Kidney tubule cell (primary cell): Measurements from ENCODE around the gene CKAP2.
"Not testable (repeated sequence)": the region's sequence is repeated elsewhere in the genome, so short reads cannot be mapped to it uniquely, and the experiment has no call there.

Experiments
- DNase-seq: peaks from one replicate; pipeline ENCODE4 v3.0.0-alpha.2; 2018; ENCODE audit warnings: low spot score

CKAP2 gene, protein sequence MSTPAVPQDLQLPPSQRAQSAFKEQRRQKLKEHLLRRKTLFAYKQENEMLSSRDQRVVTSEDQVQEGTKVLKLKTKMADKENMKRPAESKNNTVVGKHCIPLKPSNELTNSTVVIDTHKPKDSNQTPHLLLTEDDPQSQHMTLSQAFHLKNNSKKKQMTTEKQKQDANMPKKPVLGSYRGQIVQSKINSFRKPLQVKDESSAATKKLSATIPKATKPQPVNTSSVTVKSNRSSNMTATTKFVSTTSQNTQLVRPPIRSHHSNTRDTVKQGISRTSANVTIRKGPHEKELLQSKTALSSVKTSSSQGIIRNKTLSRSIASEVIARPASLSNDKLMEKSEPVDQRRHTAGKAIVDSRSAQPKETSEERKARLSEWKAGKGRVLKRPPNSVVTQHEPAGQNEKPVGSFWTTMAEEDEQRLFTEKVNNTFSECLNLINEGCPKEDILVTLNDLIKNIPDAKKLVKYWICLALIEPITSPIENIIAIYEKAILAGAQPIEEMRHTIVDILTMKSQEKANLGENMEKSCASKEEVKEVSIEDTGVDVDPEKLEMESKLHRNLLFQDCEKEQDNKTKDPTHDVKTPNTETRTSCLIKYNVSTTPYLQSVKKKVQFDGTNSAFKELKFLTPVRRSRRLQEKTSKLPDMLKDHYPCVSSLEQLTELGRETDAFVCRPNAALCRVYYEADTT

DNA sequence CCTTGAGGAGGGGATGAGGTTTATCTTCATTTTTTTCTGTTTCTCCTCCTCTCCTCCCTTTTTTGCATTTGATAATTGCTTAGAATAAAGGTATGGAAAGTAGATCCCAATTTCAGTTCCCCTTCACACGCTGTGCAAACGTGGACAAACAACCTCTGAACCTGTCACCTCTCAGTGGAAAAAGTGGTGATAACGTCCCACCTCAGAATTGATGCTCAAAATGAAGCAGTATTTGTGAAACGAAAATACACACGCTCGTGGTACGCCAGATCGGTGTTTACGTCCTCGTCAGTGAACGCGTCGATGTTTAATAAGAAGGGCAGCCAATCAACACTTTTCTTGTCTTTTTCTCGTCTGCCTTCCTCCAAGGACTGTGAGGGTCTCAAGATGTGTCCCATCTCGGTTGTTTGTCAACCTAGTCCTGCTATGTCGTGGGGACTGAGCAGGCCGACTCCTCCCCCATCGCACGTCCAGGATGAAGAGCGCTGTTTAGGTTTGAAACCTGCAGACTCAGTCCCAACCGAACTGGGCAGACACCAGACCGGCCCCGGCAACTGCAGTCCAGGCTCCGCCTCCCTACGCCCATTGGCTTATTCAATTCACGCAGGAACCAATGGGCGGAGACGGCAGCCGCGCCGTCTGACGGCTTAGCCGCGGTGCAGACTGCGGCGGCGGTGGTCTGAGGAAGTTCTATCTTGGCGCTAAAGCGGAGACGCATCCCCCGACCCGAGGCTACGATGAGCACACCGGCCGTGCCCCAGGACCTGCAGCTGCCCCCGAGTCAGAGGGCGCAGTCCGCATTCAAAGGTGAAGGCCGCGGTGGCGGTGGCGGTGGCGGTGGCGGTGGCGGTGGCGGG, at the start of gene CKAP2:
Gene CKAP2, plus strand, starts transcription at position 659 of the 857 bp plus-strand sequence. Its CDS starts 79 bp downstream, at position 738.
- peak; percentile 95 for DNase-seq

DNA sequence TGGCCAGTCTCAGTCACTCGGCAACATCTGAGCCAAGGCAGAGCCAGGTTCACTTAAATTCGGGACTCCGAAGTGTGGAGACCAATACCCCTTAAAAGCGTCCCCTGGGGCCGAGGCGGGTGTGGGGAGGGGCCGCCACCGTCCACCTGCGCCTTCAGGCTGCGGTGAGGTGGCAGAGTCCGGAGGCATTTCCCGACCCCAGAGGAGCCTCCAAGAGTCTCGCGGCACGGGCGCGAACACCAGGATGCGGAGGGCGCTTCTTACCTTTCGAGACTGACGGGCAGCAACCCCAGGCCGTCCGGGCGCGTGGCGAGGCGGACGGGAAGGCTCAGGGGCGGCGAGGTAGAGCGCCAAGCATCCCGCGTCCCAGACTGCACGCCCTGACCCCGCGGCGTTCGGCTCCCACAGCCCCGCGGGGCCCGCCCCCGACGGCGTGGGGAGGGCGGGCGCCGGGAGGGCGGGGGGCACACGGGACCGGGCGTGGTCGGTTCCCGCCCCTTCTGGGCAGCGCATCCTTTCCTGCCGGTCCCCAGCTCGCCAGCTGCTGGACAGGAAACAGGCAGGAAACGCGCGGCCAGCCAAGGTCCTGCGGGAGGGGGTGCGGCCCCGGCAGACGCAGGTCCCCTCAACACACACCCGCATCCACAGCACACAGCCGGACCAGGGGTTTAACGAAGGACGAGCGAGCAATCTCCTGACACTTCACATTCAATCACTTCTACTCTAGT, 49.3 kb upstream of the CKAP2 start, which contains the start of gene THSD1:
Gene THSD1, minus strand, starts transcription at position 406 of the 728 bp plus-strand sequence. CDS start 3,572 bp downstream, outside the sequence.
- peak; percentile 67 for DNase-seq

DNA sequence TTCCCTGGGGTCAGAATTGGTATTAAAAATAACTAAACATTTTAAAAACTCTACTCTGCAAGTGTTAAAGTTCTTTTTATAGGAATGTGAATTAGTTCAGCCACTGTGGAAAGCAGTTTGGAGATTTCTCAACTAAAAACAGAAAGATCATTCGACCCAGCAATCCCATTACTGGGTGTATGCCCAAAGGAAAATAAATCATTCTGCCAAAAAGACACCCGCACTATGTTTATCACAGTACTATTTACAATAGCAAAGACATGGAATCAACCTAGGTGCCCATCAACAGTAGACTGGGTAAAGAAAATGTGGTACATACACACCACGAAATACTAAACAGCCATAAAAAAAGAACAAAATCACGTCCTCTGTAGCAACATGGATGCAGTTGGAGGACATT, 48.6 kb upstream of the CKAP2 start:
- no peak for DNase-seq

DNA sequence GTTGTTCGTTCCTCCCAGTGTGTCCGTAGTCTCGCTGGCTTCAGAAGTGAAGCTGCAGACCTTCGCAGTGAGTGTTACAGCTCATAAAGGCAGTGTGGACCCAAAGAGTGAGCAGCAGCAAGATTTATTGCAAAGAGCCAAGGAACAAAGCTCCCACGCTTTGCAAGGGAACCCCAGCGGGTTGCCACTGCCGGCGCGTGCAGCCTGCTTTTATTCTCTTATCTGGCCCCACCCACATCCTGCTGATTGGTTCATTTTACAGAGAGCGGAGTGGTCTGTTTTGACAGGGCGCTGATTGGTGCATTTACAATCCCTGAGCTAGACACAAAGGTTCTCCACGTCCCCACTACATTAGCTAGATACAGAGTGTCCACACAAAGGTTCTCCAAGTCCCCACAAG, 47.8 kb upstream of the CKAP2 start:
- not testable (repeated sequence) for DNase-seq

DNA sequence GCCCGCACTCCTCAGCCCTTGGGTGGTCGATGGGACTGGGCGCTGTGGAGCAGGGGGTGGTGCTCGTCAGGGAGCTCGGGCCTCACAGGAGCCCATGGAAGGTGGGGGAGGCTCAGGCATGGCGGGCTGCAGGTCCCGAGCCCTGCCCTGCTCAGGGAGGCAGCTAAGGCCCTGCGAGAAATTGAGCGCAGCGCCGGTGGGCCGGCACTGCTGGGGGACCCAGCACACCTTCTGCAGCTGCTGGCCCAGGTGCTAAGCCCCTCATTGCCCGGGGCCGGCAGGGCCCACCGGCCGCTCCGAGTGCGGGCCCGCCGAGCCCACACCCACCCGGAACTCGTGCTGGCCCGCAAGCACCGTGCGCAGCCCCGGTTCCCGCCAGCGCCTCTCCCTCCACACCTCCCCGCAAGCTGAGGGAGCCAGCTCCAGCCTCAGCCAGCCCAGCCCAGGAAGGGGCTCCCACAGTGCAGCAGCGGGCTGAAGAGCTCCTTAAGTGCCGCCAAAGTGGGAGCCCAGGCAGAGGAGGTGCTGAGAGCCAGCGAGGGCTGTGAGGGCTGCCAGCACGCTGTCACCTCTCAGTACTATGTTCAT, 47.1 kb upstream of the CKAP2 start:
- DNase-seq = not testable (repeated sequence)

DNA sequence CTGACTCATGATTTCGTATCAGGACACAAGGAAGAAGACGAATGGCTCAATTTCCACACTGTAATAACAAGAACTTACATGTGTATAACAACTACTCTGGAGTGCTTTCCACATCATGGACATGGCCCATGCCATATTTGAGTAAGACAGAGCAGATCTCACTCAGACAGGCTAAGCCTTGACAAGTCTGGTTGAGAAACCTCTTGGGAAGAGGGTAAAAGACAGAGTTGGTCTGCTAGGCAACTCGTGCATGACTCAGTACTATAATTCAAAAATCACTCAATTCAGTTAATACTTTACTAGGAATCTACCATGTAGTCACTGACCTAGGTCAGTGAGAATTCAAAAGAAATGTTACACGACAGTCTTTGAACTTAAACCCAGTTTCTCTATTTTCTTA, 43.6 kb upstream of the CKAP2 start:
- DNase-seq = peak; percentile 92

DNA sequence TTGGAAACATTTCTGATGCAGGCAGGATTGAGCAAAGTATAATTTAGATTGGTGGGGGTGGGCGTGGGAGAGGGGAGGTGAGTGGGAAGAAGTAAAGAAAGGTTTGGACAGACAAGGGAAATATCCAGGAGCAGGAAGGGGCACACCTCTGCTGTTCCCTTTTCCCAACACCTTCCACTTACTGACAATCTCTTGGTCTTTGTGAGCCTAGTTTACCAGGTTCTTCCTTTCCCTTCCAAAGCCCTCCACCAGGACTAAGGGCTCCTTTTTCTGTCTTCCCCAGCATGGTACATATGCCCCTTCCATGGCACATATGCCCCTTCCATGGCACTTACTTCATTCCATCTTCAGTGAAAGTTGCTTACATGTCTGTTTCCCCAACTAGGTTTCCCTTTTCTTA, 43.1 kb upstream of the CKAP2 start:
- DNase-seq = no peak

DNA sequence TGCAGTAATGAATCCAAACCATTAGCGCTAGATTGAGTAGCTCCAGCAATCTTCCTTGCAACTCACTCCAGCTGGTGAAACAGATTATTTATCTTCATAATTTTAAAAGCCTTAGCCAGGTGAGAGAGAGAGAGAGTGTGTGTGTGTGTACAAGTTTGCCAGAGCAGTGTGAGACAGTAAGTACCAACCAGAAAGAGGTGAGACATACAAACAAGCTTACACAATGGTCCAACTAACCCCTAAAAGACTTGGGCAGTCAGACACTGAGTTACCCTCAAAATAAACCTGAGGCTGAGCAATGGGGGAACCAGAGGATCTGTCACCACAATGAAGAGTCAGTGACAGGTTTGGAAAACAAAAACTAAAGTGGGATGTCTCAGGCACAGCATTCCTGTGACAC, 41.2 kb upstream of the CKAP2 start:
- no peak for DNase-seq

DNA sequence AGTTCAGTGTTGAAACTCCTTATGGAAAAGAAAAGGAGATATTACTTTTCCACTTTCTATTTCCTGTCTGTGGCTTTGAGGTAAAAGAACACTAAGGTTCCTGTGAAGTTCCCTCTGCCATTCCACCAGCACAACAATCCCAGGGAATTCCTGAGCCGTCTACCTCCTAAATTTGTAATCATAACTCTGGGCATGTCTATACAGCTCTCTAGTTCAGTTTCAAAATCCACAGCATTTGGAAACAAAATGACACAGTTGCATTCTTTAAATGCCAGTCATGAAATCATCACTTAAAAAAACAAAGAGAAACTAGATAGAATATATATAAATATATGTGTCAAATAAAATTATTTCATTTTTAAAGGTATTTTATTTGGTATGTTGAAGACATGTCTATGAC, 40.3 kb upstream of the CKAP2 start:
- peak; percentile 66 for DNase-seq

DNA sequence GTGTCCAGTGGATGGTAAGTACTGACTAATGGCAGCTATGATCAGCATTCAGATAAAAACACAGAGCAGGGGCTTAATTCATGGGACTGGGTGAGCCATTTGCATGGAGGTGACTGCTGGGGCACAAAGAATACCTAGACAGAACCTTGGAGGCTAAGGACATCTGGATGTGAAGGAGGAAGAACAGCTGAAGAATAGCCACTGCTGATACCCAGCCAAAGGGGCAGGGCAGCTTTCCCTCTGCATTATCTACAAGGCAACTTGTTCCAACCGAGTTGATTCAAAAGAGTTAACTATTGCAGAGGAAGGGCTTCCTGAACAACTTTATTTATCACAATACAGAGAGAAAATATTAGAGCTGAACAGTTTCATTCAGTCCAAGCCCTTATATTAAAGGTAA, 36.2 kb upstream of the CKAP2 start:
- DNase-seq = no peak

DNA sequence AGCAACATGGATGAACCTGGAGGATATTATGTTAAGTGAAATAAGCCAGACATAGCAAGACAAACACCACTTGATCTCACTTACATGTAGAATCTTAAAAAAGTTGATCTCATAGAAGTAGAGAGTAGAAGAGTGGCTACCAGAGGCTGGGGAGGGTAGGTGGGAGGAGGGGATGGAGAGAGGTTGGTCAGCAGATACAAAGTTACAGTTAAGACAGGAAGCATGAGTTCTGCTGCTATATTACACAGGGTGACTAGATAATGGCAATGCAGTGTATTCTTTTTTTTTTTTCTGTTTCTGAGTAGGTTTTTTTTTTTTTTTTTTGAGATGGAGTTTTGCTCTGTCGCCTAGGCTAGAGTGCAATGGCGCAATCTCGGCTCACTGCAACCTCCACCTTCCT, 34.1 kb upstream of the CKAP2 start:
- no peak for DNase-seq

DNA sequence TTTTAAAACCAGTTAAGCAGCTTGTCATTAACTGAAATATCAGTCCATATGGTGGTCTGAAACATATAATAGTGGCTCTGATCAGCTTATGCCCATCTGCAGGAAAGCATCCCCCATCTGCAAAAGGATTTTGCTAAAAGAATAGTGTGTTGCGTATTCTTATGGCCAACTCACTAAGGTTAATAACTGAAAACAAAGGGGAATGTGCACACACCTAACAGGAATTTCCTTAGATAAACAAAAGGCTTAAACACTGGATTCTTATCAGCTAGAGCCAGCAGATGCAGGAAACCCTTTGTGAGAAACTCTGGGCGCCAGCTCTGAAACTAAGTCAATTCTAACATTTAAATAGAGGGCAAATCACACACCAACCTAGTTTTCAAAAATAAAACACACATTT, 27.0 kb upstream of the CKAP2 start:
- peak; percentile 20 for DNase-seq

DNA sequence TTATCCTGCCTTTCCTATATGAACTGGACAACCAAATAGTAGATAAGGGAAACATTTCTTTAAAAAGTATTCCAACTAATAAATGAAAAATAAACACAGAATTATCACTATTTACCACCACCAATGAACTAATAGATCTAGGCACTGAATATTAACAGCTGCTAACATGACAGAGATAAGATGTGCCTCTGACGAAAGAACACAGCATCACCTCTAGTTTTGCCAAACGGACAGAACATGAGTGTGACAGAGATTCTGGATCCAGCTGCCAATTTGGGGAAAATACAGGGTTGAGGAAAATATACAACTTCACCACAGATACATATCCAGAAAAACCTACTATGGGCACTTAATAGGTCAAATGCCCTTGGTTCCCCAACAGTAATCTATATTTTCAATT, 22.8 kb upstream of the CKAP2 start:
- no peak for DNase-seq

DNA sequence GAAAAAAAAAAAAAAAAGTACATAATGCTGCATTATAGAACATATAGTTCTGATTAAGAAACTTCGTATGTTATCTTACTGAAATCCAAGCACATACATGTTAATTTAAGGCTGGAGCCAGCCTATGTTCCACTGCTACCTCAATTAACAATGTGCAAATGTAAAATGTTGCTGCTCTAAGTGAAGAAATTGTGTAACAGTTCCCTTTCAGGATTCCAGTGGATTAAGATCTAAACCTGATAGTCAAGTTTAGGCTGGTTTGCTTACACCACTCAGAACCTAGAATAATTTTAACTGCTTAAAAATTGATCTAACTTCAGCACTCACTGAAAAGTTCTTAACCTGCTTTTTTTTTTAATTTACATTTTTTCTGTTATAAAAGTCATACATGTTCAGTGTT, 9.0 kb upstream of the CKAP2 start:
- no peak for DNase-seq

DNA sequence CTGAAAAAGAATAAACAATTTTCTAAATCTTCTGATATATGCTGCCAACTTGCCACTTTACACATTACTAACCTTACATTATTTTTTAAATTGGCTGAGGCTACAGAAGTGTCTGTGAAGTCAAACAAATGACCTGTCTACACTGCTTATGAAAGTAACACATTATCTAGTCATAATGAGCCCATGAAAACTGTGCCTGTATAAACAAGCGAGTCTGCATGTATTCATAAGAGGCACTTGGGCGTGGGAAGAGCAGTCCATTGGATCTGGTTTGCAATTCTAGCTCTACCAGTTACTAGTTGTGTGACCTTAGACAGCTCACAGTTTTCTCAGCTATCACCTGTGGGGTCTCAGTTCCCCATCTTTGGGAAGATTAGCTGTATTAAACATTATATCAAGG, 7.9 kb upstream of the CKAP2 start:
- DNase-seq = no peak

DNA sequence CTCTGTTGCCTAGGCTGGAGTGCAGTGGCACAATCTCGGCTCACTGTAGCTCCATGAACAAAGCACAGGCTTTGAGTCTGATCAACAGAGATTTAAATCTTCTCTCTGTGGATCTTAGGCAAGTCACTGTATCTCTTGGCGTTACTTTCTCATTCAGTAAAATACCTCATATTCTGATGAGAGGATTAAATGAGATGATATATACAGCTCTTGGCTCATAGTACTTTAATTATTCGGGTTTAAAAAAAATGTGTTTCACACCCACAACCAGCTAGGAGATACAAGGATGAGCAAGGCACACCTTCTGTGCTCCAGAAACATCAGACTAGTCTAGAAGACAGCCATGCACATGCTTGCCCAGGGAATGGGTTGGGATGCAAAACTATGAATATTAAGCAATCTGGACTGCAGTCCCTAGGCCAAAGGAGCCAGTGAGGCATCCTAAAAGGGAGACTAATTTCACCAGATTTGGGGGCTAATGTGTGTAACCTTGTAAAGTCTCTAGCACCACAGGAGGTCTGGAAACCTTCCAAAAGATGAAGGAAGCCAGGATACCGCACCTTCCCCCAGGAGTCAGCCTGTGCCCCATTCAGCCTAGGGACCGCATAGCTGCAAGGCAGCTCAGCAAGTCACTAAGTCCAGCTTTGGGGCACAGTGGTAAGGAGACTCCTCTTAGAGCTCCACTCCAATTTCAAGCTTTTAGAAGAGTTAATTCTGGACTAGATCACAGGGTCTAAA, 7.3 kb upstream of the CKAP2 start:
- DNase-seq = peak; percentile 9

DNA sequence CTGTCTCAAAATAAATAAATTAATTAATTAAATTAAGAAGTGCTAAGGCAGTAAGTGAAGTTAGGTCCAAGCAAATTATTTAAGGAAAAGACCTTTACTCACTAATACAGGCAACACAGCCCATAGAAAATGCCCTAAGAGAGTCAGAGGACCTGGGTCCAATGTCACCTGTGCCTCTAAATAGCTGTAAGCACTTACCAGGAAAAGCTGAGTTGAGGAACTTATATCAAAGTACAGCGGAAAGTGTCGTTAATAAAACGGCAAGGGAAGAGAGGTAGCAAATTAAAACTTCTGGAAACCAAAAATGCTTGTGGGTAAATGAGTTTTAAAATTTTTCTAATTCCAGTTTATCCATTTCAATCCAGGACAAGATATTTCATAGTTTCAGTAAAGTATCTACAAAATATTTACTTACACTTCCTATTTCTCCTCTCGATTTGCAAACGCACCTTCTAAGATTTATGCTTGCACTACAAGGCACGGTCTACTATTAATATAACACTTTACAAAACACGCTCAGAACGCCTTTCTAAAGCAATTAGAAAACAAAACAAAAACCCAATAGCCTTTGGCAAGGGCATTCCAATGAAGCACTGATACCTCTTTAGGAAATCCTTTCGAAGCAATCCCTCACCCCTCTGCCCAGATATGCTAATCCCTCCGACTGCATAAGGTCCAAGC, 5.8 kb upstream of the CKAP2 start:
- DNase-seq = peak; percentile 17

DNA sequence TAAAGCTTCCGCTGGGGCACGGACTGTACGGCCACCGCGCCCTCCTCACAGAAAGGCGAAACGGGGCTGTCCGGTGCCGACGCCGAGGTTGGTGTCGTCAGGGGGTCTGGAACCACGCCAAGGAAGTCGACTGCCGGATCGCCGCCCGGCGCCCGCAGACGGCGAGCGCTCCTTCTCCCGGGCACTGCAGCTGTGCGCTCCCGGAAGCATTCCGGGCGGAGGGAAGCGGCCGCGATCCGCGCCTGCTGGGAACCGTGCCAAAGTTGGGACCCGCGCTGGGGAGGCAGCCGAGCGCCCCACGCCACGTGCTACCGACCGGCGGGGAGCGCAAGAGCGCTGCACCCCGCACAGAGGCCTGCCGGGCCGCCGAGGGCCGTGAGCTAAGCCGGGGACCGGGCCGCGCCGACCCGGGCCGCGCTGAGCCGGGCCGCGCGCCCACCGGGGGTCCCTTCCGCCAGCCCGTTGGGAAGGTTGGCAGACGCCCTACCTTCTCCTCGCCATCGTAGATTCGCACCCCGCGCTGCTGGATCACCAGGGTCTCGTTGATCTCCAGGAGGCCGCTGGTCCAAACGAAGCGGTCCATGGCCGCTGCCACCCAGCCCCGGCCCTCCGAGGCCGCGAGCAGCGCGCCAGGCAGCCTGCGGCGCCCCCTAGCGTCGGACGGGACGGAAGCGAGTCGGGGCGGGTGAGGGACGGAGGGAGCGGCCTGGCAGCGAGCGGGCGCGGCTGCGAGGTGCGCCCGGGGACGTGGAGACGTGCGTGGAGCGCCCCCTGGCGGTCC, 5.1 kb upstream of the CKAP2 start, which contains the start of gene VPS36:
Gene VPS36, minus strand, starts transcription at position 623 of the 781 bp plus-strand sequence. Its CDS starts 40 bp downstream, at position 583.
- peak; percentile 94 for DNase-seq

DNA sequence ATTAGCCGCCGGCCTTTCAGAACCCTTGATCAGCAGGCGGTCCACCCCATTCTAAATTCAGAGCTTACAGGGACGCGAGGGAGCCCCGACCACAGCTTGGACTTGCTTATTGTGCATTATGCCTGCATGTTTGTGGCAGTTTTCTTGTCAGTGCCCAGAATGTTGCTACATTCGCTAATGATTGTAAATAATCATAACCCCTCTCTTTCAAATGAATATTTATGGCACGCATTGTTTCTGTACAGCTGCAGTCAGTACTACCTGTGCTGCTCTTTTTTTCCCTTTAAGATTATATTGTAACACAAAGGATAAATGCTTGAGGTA, 4.5 kb upstream of the CKAP2 start:
- no peak for DNase-seq
